ENCODE data around the gene MCU.

- TF ChIP-seq CTCF (IDR thresholded peaks at IDR 0.05) = no peak
- no peak for TF ChIP-seq POLR2A (IDR thresholded peaks at IDR 0.05)
Measured at GRCh38 chr10:72648301-72648700, 43.6 kb upstream of the MCU start.
